K562 (cell line): ENCODE results near the gene RPTOR.

Source experiments
- GATAD2A ChIP-seq: fragments of 450-650 bp; IDR thresholded peaks from 2 replicates; pipeline ENCODE4 v1.6.1; 2017
- GTF3C2 ChIP-seq: IDR thresholded peaks from 3 replicates; pipeline ENCODE4 v1.6.1; 2011; ENCODE audit warnings: borderline replicate concordance, mild to moderate bottlenecking, moderate library complexity; ENCODE audit not compliant: insufficient read length; ENCODE audit errors: extremely low read depth
- MAX ChIP-seq: sonication (generic); formaldehyde crosslinking; IDR thresholded peaks from 2 replicates; pipeline ENCODE4 v1.9.0; 2022; ENCODE audit warnings: mild to moderate bottlenecking, missing genetic modification reagents
- TCF7L2 ChIP-seq: fragments of 150-350 bp; IDR thresholded peaks from 2 replicates; pipeline ENCODE4 v1.6.1; 2016; ENCODE audit warnings: low read depth, mild to moderate bottlenecking, low read length, moderate library complexity

- TF ChIP-seq TCF7L2 (no peak), GTF3C2 (no peak), GATAD2A (no peak), MAX (CRISPR knock-in tag) (no peak)
Measured at GRCh38 chr17:80889231-80890195, 344.9 kb downstream of the RPTOR start.
